Retina (tissue), 1 donor: ENCODE measurements around the gene SEBOX.

ENCODE experiments used
- DNase-seq: peaks from one replicate; pipeline ENCODE4 v3.0.0-alpha.2; 2016

Gene SEBOX

GRCh38 chr17:28364665-28365363 is at the start of gene SEBOX:
Gene SEBOX (minus strand): TSS chr17:28365199. CDS start chr17:28365151, 48 bp downstream.
- DNase-seq = no peak

- no peak for DNase-seq
Observed at GRCh38 chr17:28413804-28414203, 48.8 kb upstream of the SEBOX start.

GRCh38 chr17:28412099-28412498 is 47.1 kb upstream of the SEBOX start:
- no peak for DNase-seq

- no peak for DNase-seq
Observed at GRCh38 chr17:28407974-28408306, 42.9 kb upstream of the SEBOX start.

- no peak for DNase-seq
Observed at GRCh38 chr17:28407130-28407973, 42.4 kb upstream of the SEBOX start.

GRCh38 chr17:28406473-28406814 is 41.4 kb upstream of the SEBOX start:
- DNase-seq = no peak

- peak; percentile 82 for DNase-seq
Observed at GRCh38 chr17:28405632-28406472, 40.9 kb upstream of the SEBOX start, which contains the start of gene SLC46A1. Gene SLC46A1 (minus strand): TSS chr17:28406212. CDS start chr17:28406114, 98 bp downstream.

- DNase-seq = peak; percentile 75
Observed at GRCh38 chr17:28404812-28405570, 40.0 kb upstream of the SEBOX start.

GRCh38 chr17:28404461-28404811 is 39.4 kb upstream of the SEBOX start:
- DNase-seq = no peak

- DNase-seq = no peak
Observed at GRCh38 chr17:28404007-28404406, 39.0 kb upstream of the SEBOX start.

- DNase-seq = no peak
Observed at GRCh38 chr17:28402844-28403243, 37.8 kb upstream of the SEBOX start.

- no peak for DNase-seq
Observed at GRCh38 chr17:28402224-28402630, 37.2 kb upstream of the SEBOX start.

GRCh38 chr17:28399808-28400207 is 34.8 kb upstream of the SEBOX start:
- no peak for DNase-seq

GRCh38 chr17:28398280-28398981 is 33.4 kb upstream of the SEBOX start:
- no peak for DNase-seq

GRCh38 chr17:28397687-28398279 is 32.8 kb upstream of the SEBOX start:
- DNase-seq = no peak

GRCh38 chr17:28397275-28397674 is 32.3 kb upstream of the SEBOX start:
- no peak for DNase-seq

GRCh38 chr17:28396635-28397239 is 31.7 kb upstream of the SEBOX start:
- DNase-seq = no peak

GRCh38 chr17:28395968-28396367 is 31.0 kb upstream of the SEBOX start:
- DNase-seq = no peak

GRCh38 chr17:28395426-28395825 is 30.4 kb upstream of the SEBOX start:
- DNase-seq = no peak

- DNase-seq = no peak
Observed at GRCh38 chr17:28394337-28395116, 29.5 kb upstream of the SEBOX start.
